GM23338 (cell line): ENCODE measurements around the gene MATR3. TPM values are rescaled to one million over a fixed set of nuclear protein-coding genes. Genes with fewer than 3 reads are reported as not detected.

ENCODE experiments used
- ATAC-seq: fragments of 200-7000 bp; cut with Tn5 transposase; 3 replicates; pipeline ENCODE4 v1.9.1; 2020
- DNase-seq: peaks from one replicate; pipeline ENCODE4 v3.0.0-alpha.2; 2015; ENCODE audit warnings: low spot score
- H2AFZ ChIP-seq: fragments of 200-600 bp; sonication (generic); 2 replicates; pipeline ENCODE4 v1.8.0; 2016; ENCODE audit warnings: antibody characterized with exemption, mild to moderate bottlenecking, moderate library complexity
- H3F3A ChIP-seq: fragments of 200-600 bp; sonication (generic); replicated peaks from 2 replicates; pipeline ENCODE4 v1.8.0; 2017; ENCODE audit warnings: antibody characterized with exemption, mixed run types, low read depth
- H3K27ac ChIP-seq: fragments of 200-600 bp; sonication (generic); 2 replicates; pipeline ENCODE4 v1.6.1; 2016; ENCODE audit warnings: low read depth
- H3K27me3 ChIP-seq: fragments of 200-600 bp; sonication (generic); 2 replicates; pipeline ENCODE4 v1.8.0; 2016; ENCODE audit warnings: mild to moderate bottlenecking, mixed run types, moderate library complexity; ENCODE audit not compliant: insufficient read depth
- H3K36me3 ChIP-seq: fragments of 200-600 bp; sonication (generic); 2 replicates; pipeline ENCODE4 v1.8.0; 2016; ENCODE audit warnings: mild to moderate bottlenecking; ENCODE audit not compliant: insufficient read depth
- H3K4me1 ChIP-seq: fragments of 200-600 bp; sonication (generic); 2 replicates; pipeline ENCODE4 v1.8.0; 2016; ENCODE audit warnings: mild to moderate bottlenecking, moderate library complexity; ENCODE audit not compliant: insufficient read depth
- H3K4me2 ChIP-seq: fragments of 200-600 bp; sonication (generic); 2 replicates; pipeline ENCODE4 v1.7.1; 2017; ENCODE audit warnings: mixed run types
- H3K4me3 ChIP-seq: fragments of 200-600 bp; sonication (generic); 2 replicates; pipeline ENCODE4 v1.6.1; 2016; ENCODE audit warnings: mixed run types
- H3K79me2 ChIP-seq: fragments of 200-600 bp; sonication (generic); replicated peaks from 2 replicates; pipeline ENCODE4 v1.8.0; 2017; ENCODE audit warnings: mild to moderate bottlenecking; ENCODE audit not compliant: insufficient read depth
- H3K9me2 ChIP-seq: fragments of 200-600 bp; sonication (generic); 2 replicates; pipeline ENCODE4 v1.8.0; 2017; ENCODE audit not compliant: insufficient read depth
- H4K20me1 ChIP-seq: fragments of 200-600 bp; sonication (generic); replicated peaks from 2 replicates; pipeline ENCODE4 v1.8.0; 2017; ENCODE audit warnings: mild to moderate bottlenecking; ENCODE audit not compliant: insufficient read depth
- H3K27ac Mint-ChIP-seq: 2 replicates; pipeline ENCODE4 v1.8.0; 2020; ENCODE audit warnings: inconsistent platforms, mild to moderate bottlenecking, moderate library complexity, mixed read lengths
- H3K27me3 Mint-ChIP-seq: 3 replicates; pipeline ENCODE4 v1.8.0; 2022; ENCODE audit warnings: low read depth, mild to moderate bottlenecking, moderate library complexity, mixed read lengths, inconsistent platforms; ENCODE audit not compliant: insufficient read depth, poor library complexity
- H3K36me3 Mint-ChIP-seq: 3 replicates; pipeline ENCODE4 v1.8.0; 2021; ENCODE audit warnings: low read depth, mild to moderate bottlenecking, inconsistent platforms, moderate library complexity, mixed read lengths
- H3K4me1 Mint-ChIP-seq: 3 replicates; pipeline ENCODE4 v1.8.0; 2020; ENCODE audit warnings: mild to moderate bottlenecking, inconsistent platforms, mixed read lengths
- H3K4me3 Mint-ChIP-seq: 3 replicates; pipeline ENCODE4 v1.8.0; 2021; ENCODE audit warnings: moderate library complexity, mild to moderate bottlenecking, inconsistent platforms, mixed read lengths
- H3K9me3 Mint-ChIP-seq: 3 replicates; pipeline ENCODE4 v1.8.0; 2020; ENCODE audit warnings: moderate library complexity, mild to moderate bottlenecking, inconsistent platforms, mixed read lengths
- CREB1 ChIP-seq: fragments of 250-450 bp; sonication (Bioruptor Pico); IDR thresholded peaks from 2 replicates; pipeline ENCODE4 v1.5.0; 2020; ENCODE audit warnings: low read depth, mild to moderate bottlenecking, moderate library complexity
- EZH2 ChIP-seq: fragments of 200-600 bp; sonication (generic); IDR thresholded peaks from one replicate; pipeline ENCODE4 v1.8.0; 2017; ENCODE audit warnings: antibody characterized with exemption, mild to moderate bottlenecking, low read depth; ENCODE audit not compliant: unreplicated experiment
- EZH2phosphoT487 ChIP-seq: fragments of 200-600 bp; sonication (generic); IDR thresholded peaks from one replicate; pipeline ENCODE4 v1.8.1; 2018; ENCODE audit warnings: antibody characterized with exemption; ENCODE audit not compliant: unreplicated experiment
- JUNB ChIP-seq: IDR thresholded peaks from one replicate; pipeline ENCODE4 v1.6.1; 2016; ENCODE audit warnings: antibody characterized with exemption; ENCODE audit not compliant: unreplicated experiment
- NANOG ChIP-seq: IDR thresholded peaks from 2 replicates; pipeline ENCODE4 v1.6.1; 2016; ENCODE audit warnings: antibody characterized with exemption, borderline replicate concordance
- POLR2AphosphoS5 ChIP-seq: IDR thresholded peaks from 2 replicates; pipeline ENCODE4 v1.6.1; 2016; ENCODE audit warnings: antibody characterized with exemption, low read depth
- STAT1 ChIP-seq: IDR thresholded peaks from one replicate; pipeline ENCODE4 v1.6.1; 2016; ENCODE audit warnings: antibody characterized with exemption; ENCODE audit not compliant: unreplicated experiment
- ZNF114 ChIP-seq: fragments of 250-450 bp; sonication (Bioruptor Pico); IDR thresholded peaks from 2 replicates; pipeline ENCODE4 v1.5.0; 2020; ENCODE audit warnings: mild to moderate bottlenecking, moderate library complexity
- ZNF331 ChIP-seq: fragments of 250-450 bp; sonication (Bioruptor Pico); IDR thresholded peaks from 2 replicates; pipeline ENCODE4 v1.5.0; 2020; ENCODE audit warnings: low read depth, mild to moderate bottlenecking, moderate library complexity
- polyA plus RNA-seq: library from polyadenylated mRNA; unstranded; fragments of >200 nt; fragmentation: Nextera tagmentation; extraction: Ambion mirVana; gene quantifications from 2 replicates; pipeline ENCODE4 v1.2.1, GENCODE V29; 2016
- total RNA-seq: library from RNA; depleted of rRNA; stranded (reverse); fragments of >200 nt; shearing (Covaris generic); gene quantifications from 2 replicates; pipeline ENCODE4 v1.2.3, GENCODE V29; 2014
- TF ChIP-seq, protein P1 (sequence below): IDR thresholded peaks from 2 replicates; pipeline ENCODE4 v1.6.1; 2016; ENCODE audit warnings: antibody characterized with exemption
- TF ChIP-seq, protein P2 (sequence below), 2 experiments: fragments of 200-600 bp in 1 of 2; sonication (generic) in 1 of 2; conservative IDR thresholded peaks; 2 replicates each; pipeline versions ENCODE4 v1.5.1 to v1.6.1; 2016 to 2017; ENCODE audit warnings: antibody characterized with exemption in 2 of 2, low read depth in 2 of 2, mild to moderate bottlenecking in 2 of 2, moderate library complexity in 1 of 2
- TF ChIP-seq, protein P3 (sequence below): fragments of 250-450 bp; sonication (Bioruptor Pico); IDR thresholded peaks from 2 replicates; pipeline ENCODE4 v1.5.0; 2020; ENCODE audit warnings: mild to moderate bottlenecking, moderate library complexity
- TF ChIP-seq, protein P4 (sequence below): IDR thresholded peaks from one replicate; pipeline ENCODE4 v1.6.1; 2018; ENCODE audit warnings: antibody characterized with exemption; ENCODE audit not compliant: unreplicated experiment

MATR3 gene
- total and polyA plus RNA-seq, 2 experiments from 2014 or later, result 278 to 506 TPM

DNA sequence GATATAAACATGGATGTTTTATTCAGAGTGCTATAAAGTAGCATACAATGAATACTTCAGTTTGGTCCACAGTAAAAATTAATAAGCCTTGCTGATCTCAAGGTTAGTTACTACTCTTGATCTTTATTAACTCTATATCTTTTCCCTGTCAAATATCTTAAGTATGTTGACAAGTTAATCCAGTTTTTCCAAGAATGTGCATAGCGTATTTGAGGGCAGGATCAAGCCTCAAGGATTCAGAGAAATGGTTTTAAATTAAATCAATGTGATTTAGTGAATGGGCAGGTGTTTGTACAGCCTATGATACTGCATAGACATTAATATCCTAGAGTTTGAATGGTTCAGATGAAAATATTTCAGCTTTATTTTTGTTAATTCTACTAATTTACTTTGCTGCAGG, 20.7 kb downstream of the MATR3 start:
- DNase-seq, result no peak
- peaks cover 84% of the 10 kb centered on the region for H4K20me1 ChIP-seq
- peaks cover 31% of the 10 kb centered on the region for H3K4me1 Mint-ChIP-seq
- no peak overlapping the region for H3K27ac Mint-ChIP-seq
- H3K4me2 ChIP-seq, result no peak overlapping the region
- H3K36me3 Mint-ChIP-seq, result peaks cover 50% of the 10 kb centered on the region
- no peaks in the 10 kb centered on the region for H3K9me2 ChIP-seq
- no peaks in the 10 kb centered on the region for H3K9me3 Mint-ChIP-seq
- no peak for ATAC-seq
- H3K36me3 ChIP-seq, result peaks cover 38% of the 10 kb centered on the region
- no peaks in the 10 kb centered on the region for H3K27me3 Mint-ChIP-seq
- H3K27me3 ChIP-seq, result no peaks in the 10 kb centered on the region
- peak overlapping the region; percentile 33; the same call in 1 of the 2 replicates for H3K27ac ChIP-seq
- TF ChIP-seq, protein P1, sequence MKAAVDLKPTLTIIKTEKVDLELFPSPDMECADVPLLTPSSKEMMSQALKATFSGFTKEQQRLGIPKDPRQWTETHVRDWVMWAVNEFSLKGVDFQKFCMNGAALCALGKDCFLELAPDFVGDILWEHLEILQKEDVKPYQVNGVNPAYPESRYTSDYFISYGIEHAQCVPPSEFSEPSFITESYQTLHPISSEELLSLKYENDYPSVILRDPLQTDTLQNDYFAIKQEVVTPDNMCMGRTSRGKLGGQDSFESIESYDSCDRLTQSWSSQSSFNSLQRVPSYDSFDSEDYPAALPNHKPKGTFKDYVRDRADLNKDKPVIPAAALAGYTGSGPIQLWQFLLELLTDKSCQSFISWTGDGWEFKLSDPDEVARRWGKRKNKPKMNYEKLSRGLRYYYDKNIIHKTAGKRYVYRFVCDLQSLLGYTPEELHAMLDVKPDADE, result no peak
- TF ChIP-seq JUNB (no peak), POLR2AphosphoS5 (no peak), NANOG (no peak), ZNF331 (CRISPR knock-in tag) (no peak), EZH2phosphoT487 (no peak), ZNF114 (CRISPR knock-in tag) (no peak), EZH2 (no peak), CREB1 (CRISPR knock-in tag) (no peak), STAT1 (no peak)
- TF ChIP-seq, protein P2, sequence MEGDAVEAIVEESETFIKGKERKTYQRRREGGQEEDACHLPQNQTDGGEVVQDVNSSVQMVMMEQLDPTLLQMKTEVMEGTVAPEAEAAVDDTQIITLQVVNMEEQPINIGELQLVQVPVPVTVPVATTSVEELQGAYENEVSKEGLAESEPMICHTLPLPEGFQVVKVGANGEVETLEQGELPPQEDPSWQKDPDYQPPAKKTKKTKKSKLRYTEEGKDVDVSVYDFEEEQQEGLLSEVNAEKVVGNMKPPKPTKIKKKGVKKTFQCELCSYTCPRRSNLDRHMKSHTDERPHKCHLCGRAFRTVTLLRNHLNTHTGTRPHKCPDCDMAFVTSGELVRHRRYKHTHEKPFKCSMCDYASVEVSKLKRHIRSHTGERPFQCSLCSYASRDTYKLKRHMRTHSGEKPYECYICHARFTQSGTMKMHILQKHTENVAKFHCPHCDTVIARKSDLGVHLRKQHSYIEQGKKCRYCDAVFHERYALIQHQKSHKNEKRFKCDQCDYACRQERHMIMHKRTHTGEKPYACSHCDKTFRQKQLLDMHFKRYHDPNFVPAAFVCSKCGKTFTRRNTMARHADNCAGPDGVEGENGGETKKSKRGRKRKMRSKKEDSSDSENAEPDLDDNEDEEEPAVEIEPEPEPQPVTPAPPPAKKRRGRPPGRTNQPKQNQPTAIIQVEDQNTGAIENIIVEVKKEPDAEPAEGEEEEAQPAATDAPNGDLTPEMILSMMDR (conservative IDR thresholded peaks at IDR 0.05; ENCODE audit: low read depth in 2 of 2), result no peak
- TF ChIP-seq, protein P3, sequence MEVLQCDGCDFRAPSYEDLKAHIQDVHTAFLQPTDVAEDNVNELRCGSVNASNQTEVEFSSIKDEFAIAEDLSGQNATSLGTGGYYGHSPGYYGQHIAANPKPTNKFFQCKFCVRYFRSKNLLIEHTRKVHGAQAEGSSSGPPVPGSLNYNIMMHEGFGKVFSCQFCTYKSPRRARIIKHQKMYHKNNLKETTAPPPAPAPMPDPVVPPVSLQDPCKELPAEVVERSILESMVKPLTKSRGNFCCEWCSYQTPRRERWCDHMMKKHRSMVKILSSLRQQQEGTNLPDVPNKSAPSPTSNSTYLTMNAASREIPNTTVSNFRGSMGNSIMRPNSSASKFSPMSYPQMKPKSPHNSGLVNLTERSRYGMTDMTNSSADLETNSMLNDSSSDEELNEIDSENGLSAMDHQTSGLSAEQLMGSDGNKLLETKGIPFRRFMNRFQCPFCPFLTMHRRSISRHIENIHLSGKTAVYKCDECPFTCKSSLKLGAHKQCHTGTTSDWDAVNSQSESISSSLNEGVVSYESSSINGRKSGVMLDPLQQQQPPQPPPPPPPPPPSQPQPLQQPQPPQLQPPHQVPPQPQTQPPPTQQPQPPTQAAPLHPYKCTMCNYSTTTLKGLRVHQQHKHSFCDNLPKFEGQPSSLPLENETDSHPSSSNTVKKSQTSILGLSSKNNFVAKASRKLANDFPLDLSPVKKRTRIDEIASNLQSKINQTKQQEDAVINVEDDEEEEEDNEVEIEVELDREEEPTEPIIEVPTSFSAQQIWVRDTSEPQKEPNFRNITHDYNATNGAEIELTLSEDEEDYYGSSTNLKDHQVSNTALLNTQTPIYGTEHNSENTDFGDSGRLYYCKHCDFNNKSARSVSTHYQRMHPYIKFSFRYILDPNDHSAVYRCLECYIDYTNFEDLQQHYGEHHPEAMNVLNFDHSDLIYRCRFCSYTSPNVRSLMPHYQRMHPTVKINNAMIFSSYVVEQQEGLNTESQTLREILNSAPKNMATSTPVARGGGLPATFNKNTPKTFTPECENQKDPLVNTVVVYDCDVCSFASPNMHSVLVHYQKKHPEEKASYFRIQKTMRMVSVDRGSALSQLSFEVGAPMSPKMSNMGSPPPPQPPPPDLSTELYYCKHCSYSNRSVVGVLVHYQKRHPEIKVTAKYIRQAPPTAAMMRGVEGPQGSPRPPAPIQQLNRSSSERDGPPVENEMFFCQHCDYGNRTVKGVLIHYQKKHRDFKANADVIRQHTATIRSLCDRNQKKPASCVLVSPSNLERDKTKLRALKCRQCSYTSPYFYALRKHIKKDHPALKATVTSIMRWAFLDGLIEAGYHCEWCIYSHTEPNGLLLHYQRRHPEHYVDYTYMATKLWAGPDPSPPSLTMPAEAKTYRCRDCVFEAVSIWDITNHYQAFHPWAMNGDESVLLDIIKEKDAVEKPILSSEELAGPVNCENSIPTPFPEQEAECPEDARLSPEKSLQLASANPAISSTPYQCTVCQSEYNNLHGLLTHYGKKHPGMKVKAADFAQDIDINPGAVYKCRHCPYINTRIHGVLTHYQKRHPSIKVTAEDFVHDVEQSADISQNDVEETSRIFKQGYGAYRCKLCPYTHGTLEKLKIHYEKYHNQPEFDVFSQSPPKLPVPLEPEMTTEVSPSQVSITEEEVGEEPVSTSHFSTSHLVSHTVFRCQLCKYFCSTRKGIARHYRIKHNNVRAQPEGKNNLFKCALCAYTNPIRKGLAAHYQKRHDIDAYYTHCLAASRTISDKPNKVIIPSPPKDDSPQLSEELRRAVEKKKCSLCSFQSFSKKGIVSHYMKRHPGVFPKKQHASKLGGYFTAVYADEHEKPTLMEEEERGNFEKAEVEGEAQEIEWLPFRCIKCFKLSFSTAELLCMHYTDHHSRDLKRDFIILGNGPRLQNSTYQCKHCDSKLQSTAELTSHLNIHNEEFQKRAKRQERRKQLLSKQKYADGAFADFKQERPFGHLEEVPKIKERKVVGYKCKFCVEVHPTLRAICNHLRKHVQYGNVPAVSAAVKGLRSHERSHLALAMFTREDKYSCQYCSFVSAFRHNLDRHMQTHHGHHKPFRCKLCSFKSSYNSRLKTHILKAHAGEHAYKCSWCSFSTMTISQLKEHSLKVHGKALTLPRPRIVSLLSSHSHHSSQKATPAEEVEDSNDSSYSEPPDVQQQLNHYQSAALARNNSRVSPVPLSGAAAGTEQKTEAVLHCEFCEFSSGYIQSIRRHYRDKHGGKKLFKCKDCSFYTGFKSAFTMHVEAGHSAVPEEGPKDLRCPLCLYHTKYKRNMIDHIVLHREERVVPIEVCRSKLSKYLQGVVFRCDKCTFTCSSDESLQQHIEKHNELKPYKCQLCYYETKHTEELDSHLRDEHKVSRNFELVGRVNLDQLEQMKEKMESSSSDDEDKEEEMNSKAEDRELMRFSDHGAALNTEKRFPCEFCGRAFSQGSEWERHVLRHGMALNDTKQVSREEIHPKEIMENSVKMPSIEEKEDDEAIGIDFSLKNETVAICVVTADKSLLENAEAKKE (CRISPR knock-in tag), result no peak
- TF ChIP-seq, protein P4, sequence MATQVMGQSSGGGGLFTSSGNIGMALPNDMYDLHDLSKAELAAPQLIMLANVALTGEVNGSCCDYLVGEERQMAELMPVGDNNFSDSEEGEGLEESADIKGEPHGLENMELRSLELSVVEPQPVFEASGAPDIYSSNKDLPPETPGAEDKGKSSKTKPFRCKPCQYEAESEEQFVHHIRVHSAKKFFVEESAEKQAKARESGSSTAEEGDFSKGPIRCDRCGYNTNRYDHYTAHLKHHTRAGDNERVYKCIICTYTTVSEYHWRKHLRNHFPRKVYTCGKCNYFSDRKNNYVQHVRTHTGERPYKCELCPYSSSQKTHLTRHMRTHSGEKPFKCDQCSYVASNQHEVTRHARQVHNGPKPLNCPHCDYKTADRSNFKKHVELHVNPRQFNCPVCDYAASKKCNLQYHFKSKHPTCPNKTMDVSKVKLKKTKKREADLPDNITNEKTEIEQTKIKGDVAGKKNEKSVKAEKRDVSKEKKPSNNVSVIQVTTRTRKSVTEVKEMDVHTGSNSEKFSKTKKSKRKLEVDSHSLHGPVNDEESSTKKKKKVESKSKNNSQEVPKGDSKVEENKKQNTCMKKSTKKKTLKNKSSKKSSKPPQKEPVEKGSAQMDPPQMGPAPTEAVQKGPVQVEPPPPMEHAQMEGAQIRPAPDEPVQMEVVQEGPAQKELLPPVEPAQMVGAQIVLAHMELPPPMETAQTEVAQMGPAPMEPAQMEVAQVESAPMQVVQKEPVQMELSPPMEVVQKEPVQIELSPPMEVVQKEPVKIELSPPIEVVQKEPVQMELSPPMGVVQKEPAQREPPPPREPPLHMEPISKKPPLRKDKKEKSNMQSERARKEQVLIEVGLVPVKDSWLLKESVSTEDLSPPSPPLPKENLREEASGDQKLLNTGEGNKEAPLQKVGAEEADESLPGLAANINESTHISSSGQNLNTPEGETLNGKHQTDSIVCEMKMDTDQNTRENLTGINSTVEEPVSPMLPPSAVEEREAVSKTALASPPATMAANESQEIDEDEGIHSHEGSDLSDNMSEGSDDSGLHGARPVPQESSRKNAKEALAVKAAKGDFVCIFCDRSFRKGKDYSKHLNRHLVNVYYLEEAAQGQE, result no peak
- peaks cover 10% of the 10 kb centered on the region; the same call in 1 of the 2 replicates for H3F3A ChIP-seq
- peaks cover 100% of the 10 kb centered on the region for H3K79me2 ChIP-seq
- no peak overlapping the region for H2AFZ ChIP-seq
- H3K4me3 ChIP-seq, result no peak overlapping the region
- H3K4me1 ChIP-seq, result peaks cover 28% of the 10 kb centered on the region
- no peak overlapping the region for H3K4me3 Mint-ChIP-seq
